ENCODE results near the gene C10orf62.

The C10orf62 gene

GRCh38 chr10:97640174-97640867, 50.8 kb downstream of the C10orf62 start, which contains the start of gene PI4K2A:
TSS of gene PI4K2A (plus strand) at chr10:97640671. CDS start at chr10:97640743, 72 bp downstream.
- FAIRE-seq (no peak), DNase-seq (ENCODE audit: insufficient read length, low spot score) (peak; percentile 93)
- no peak for TF ChIP-seq CTCF (IDR thresholded peaks at IDR 0.05; ENCODE audit: insufficient read depth, missing control alignments)

Data from D721Med (cell line).